Neural crest cell (in vitro differentiated cells): ENCODE measurements around the gene DHRS11. TPM values are rescaled to one million over a fixed set of nuclear protein-coding genes. Genes with fewer than 3 reads are reported as not detected.
A peak's percentile ranks its signal among the peaks of the same experiment; 100 is the strongest.

Experiments
- DNase-seq: peaks from one replicate; pipeline ENCODE4 v3.0.0; 2021; ENCODE audit warnings: low read depth, mixed read lengths, low spot score
- H3K27ac Mint-ChIP-seq: one replicate; pipeline ENCODE4 v1.8.0; 2021; ENCODE audit warnings: mild to moderate bottlenecking, mixed read lengths; ENCODE audit not compliant: unreplicated experiment
- H3K27me3 Mint-ChIP-seq: 2 replicates; pipeline ENCODE4 v1.8.0; 2021; ENCODE audit warnings: low read depth, mild to moderate bottlenecking, mixed read lengths
- H3K36me3 Mint-ChIP-seq: 2 replicates; pipeline ENCODE4 v1.8.0; 2021; ENCODE audit warnings: low read depth, mild to moderate bottlenecking, mixed read lengths
- H3K4me1 Mint-ChIP-seq: 2 replicates; pipeline ENCODE4 v1.8.0; 2021; ENCODE audit warnings: mixed read lengths
- H3K4me3 Mint-ChIP-seq: one replicate; pipeline ENCODE4 v1.8.0; 2021; ENCODE audit warnings: mild to moderate bottlenecking, mixed read lengths
- H3K9me3 Mint-ChIP-seq: 2 replicates; pipeline ENCODE4 v1.8.0; 2021; ENCODE audit warnings: mixed read lengths
- long read RNA-seq: library from polyadenylated mRNA; unstranded; transcript quantifications from one replicate; pipeline ENCODE4 v2.0.0, GENCODE V29; 2020
- total RNA-seq: library from RNA; stranded (reverse); gene quantifications from 2 replicates; pipeline ENCODE4 v1.2.1, GENCODE V29; 2021
- TF ChIP-seq, protein P1 (sequence below): fragments of 200-600 bp; sonication (generic); conservative IDR thresholded peaks from 2 replicates; pipeline ENCODE4 v1.5.0; 2021; ENCODE audit warnings: antibody characterized with exemption, mild to moderate bottlenecking

The DHRS11 gene, protein sequence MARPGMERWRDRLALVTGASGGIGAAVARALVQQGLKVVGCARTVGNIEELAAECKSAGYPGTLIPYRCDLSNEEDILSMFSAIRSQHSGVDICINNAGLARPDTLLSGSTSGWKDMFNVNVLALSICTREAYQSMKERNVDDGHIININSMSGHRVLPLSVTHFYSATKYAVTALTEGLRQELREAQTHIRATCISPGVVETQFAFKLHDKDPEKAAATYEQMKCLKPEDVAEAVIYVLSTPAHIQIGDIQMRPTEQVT
- 12.3 and 14.7 TPM in 2 replicates for total RNA-seq
- long read RNA-seq: 0 reads

DNA sequence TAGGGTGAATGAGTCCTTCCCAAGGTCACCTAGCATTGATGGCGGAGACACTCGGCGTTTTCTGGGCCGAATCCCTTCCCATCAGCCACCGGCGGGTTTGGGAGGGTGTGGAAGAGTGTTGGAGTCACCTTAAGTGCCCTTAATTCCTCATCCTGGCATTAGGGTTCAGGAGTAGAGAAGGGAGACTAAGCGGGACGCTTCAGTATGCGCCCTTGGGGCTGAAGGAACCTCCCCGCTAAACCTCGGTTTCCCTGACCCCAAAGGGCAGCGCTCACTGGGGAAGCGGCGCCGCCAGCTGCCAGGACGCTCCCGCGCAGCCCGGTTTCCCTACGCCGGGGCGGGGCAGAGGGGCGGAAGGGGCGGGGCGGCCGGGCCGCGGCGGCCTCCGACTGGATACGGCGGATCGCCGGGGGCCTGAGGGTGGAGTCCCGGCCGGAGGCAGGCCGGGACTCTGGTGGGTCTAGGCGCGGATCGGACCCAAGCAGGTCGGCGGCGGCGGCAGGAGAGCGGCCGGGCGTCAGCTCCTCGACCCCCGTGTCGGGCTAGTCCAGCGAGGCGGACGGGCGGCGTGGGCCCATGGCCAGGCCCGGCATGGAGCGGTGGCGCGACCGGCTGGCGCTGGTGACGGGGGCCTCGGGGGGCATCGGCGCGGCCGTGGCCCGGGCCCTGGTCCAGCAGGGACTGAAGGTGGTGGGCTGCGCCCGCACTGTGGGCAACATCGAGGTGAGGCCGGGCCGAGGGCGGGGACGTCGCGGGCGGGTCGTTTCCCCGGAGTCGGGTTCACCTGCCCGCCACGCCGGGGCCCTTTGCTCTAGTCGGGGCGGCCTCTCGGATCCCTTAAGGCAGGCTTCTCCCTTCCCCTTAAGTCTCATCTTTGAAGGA, at the start of gene DHRS11:
DHRS11 (plus strand) TSS at position 446 of the 882 bp plus-strand sequence; CDS start at position 577, 131 bp downstream.
- DNase-seq: peak; percentile 77
- Mint-ChIP-seq H3K9me3 (no peaks in the 10 kb centered on the region), H3K27ac (peak within 1 kb of the TSS; percentile 76), H3K27me3 (no peaks in the 10 kb centered on the region), H3K36me3 (peaks cover 6% of the 10 kb centered on the region), H3K4me3 (peak within 1 kb of the TSS; percentile 91), H3K4me1 (peaks cover 31% of the 10 kb centered on the region)
- TF ChIP-seq, protein P1, sequence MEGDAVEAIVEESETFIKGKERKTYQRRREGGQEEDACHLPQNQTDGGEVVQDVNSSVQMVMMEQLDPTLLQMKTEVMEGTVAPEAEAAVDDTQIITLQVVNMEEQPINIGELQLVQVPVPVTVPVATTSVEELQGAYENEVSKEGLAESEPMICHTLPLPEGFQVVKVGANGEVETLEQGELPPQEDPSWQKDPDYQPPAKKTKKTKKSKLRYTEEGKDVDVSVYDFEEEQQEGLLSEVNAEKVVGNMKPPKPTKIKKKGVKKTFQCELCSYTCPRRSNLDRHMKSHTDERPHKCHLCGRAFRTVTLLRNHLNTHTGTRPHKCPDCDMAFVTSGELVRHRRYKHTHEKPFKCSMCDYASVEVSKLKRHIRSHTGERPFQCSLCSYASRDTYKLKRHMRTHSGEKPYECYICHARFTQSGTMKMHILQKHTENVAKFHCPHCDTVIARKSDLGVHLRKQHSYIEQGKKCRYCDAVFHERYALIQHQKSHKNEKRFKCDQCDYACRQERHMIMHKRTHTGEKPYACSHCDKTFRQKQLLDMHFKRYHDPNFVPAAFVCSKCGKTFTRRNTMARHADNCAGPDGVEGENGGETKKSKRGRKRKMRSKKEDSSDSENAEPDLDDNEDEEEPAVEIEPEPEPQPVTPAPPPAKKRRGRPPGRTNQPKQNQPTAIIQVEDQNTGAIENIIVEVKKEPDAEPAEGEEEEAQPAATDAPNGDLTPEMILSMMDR: no peak

DNA sequence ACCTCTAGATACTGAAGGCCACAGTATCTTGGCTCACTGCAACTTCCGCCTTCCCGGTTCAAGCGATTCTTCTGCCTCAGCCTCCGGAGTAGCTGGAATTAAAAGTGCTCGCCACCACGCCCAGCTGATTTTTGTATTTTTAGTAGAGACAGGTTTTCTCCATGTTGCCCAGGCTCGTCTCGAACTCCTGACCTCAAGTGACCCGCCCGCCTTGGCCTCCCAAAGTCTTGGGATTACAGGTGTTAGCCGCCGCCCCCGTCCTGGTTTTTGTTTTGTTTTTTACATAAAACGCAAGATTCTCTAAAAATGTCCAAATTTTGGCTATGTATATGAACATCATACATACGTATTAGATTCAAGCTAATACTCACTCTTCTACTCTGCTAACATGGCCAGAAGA, 48.9 kb upstream of the DHRS11 start:
- Mint-ChIP-seq H3K27ac (no peak overlapping the region), H3K4me1 (peaks cover 23% of the 10 kb centered on the region), H3K36me3 (peaks cover 9% of the 10 kb centered on the region), H3K4me3 (peak overlapping the region; percentile 98), H3K27me3 (no peaks in the 10 kb centered on the region), H3K9me3 (no peaks in the 10 kb centered on the region)
- DNase-seq: no peak
- TF ChIP-seq, protein P1: no peak

DNA sequence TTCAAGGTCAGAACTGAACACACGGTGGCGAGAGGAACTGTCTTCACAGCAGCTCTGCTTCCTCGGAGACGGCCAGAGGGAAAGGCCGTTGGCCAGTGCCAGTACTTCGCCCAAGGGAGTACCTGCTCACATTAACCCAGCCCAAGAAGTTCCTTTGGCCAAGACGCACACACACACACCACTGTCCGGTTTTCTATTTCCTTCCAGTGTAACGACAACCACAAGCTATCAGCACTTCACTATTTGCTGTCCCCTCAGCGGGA, 47.7 kb upstream of the DHRS11 start:
- DNase-seq: no peak
- Mint-ChIP-seq H3K36me3 (peaks cover 4% of the 10 kb centered on the region), H3K27me3 (no peaks in the 10 kb centered on the region), H3K4me1 (peaks cover 27% of the 10 kb centered on the region), H3K27ac (peak overlapping the region; percentile 98), H3K4me3 (peak overlapping the region; percentile 98), H3K9me3 (no peaks in the 10 kb centered on the region)
- TF ChIP-seq, protein P1: peak; percentile 27

DNA sequence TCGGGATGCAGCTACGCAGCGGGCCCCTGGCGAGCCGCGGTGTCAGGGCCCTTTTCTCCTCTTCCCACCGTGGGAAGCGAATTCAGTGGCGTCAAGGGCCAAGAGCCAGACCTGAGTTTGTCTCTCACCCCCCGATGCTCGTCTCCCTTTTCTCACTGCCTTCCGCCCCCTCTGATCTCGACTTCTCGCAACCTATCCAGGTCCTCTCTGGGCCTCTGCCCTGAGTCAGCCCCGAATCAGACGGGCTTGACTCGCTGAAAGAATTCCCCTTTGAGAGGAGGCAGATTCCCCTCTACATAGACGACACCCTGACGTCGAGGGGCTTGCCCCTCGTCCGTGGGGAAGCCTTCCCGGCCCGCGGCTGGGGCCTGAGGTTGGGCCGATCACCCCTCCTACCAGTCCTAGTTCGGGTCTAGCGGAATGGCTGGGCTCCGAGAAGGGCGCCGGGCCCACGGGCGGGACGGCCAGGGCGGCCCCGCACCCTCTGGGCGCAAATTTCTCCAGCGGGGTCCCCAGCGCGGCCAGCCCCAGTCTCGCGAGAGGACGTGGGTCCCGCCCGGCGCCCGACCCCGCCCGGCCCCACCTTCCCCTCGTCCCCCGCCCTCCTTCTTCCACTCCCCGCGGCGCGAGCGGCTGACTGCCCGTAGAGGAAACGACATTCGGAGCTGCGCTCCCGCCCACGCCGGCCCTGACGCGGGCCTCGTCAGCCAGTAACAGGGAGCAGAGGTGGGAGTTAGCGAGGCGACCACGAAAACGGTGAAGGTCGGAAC, 47.2 kb upstream of the DHRS11 start, which contains the start of gene GGNBP2:
GGNBP2 (plus strand) TSS at position 613 of the 770 bp plus-strand sequence. CDS start 806 bp downstream, outside the sequence.
- peak; percentile 84 for DNase-seq
- Mint-ChIP-seq H3K36me3 (peaks cover 4% of the 10 kb centered on the region), H3K4me1 (peaks cover 27% of the 10 kb centered on the region), H3K9me3 (no peaks in the 10 kb centered on the region), H3K27me3 (no peaks in the 10 kb centered on the region), H3K4me3 (peak within 1 kb of the TSS; percentile 98), H3K27ac (peak within 1 kb of the TSS; percentile 98)
- TF ChIP-seq, protein P1: no peak

DNA sequence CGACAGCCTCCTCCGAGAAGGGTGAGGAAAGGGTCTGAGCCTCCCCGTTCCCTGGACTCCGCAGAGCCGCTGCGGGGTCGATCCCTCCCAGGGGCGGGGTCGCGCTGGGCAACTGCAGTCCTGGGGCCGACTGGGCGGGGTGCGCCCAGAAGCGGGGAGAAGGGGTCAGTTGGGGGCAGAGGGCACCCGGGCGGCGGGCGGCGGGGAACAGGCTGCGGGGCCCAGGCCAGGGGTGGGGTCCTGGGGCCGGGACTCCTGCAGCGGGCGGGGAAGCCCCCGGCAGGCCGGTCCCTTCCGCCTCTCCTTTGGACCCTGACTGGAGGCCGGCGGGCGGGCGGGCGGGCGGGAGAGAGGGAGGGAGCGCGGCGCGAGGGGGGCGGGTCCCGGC, 46.6 kb upstream of the DHRS11 start:
- H3K4me3 Mint-ChIP-seq: peak overlapping the region; percentile 98
- no peaks in the 10 kb centered on the region for H3K27me3 Mint-ChIP-seq
- no peak for DNase-seq
- H3K9me3 Mint-ChIP-seq: no peaks in the 10 kb centered on the region
- H3K36me3 Mint-ChIP-seq: peaks cover 4% of the 10 kb centered on the region
- peaks cover 27% of the 10 kb centered on the region for H3K4me1 Mint-ChIP-seq
- H3K27ac Mint-ChIP-seq: peak overlapping the region; percentile 92
- TF ChIP-seq, protein P1: no peak
